Stimulated activated CD8-positive, alpha-beta memory T cell treated with anti-CD3 and anti-CD28 coated beads, Interleukin-12 subunit alpha, Interleukin-12 subunit beta, amount 100 ng/mL, for 24 hours (primary cell): Measurements from ENCODE around the gene TRPC1.

Experiments used
- DNase-seq: peaks from one replicate; pipeline ENCODE4 v3.0.0-alpha.2; 2020; ENCODE audit errors: extremely low read depth

TRPC1 gene

GRCh38 chr3:142837526-142837925 lies 113.7 kb downstream of the TRPC1 start:
- no peak for DNase-seq

GRCh38 chr3:142839831-142840230 lies 116.0 kb downstream of the TRPC1 start:
- no peak for DNase-seq

GRCh38 chr3:142844339-142844977 lies 120.6 kb downstream of the TRPC1 start:
- no peak for DNase-seq

GRCh38 chr3:142846779-142847577 lies 123.1 kb downstream of the TRPC1 start:
- no peak for DNase-seq

GRCh38 chr3:142849148-142849547 lies 125.3 kb downstream of the TRPC1 start:
- no peak for DNase-seq

GRCh38 chr3:142850395-142851023 lies 126.7 kb downstream of the TRPC1 start:
- no peak for DNase-seq

- DNase-seq, result no peak
Observed at GRCh38 chr3:142852009-142852408, 128.2 kb downstream of the TRPC1 start.

- DNase-seq, result no peak
Observed at GRCh38 chr3:142853270-142854168, 129.7 kb downstream of the TRPC1 start.

- no peak for DNase-seq
Observed at GRCh38 chr3:142857056-142857455, 133.2 kb downstream of the TRPC1 start.
